Purkinje cell (primary cell): ENCODE measurements around the gene AASS. TPM values are rescaled to one million over a fixed set of nuclear protein-coding genes. Genes with fewer than 3 reads are reported as not detected.

ENCODE experiments used
- polyA plus RNA-seq: library from polyadenylated mRNA; unstranded; fragments of >200 nt; fragmentation: Nextera tagmentation; gene quantifications from 2 replicates; pipeline ENCODE4 v1.2.1, GENCODE V29; 2014

AASS gene
- polyA plus RNA-seq = 9.1 and 9.2 TPM in 2 replicates

GRCh38 chr7:122143751-122144711 is at the start of gene AASS:
Gene AASS (minus strand): TSS chr7:122144249. CDS start chr7:122133726, 10,523 bp downstream.

Other genes with a start within 250 kb of the AASS start
- gene FEZF1, start 160.5 kb upstream of the AASS start, polyA plus RNA-seq = not detected in 2 replicates